ENCODE measurements around the gene LRMDA.

- TF ChIP-seq USF2 (IDR thresholded peaks at IDR 0.05; ENCODE audit: low read depth, low read length) (no peak), USF2 (CRISPR knock-in tag; IDR thresholded peaks at IDR 0.05; ENCODE audit: borderline replicate concordance) (no peak), CEBPZ (IDR thresholded peaks at IDR 0.05; ENCODE audit: low read length) (no peak), ASH2L (IDR thresholded peaks at IDR 0.05; ENCODE audit: insufficient read length, low read depth, low read length) (no peak)
Measured at GRCh38 chr10:75826846-75827245, 395.4 kb downstream of the LRMDA start.

All from HepG2 (cell line).